ENCODE results near the gene ACVRL1.

ACVRL1 gene

GRCh38 chr12:51907083-51907855, at the start of gene ACVRL1:
ACVRL1 (plus strand) TSS chr12:51907504; CDS start chr12:51912475, 4,971 bp downstream.
- no peak for DNase-seq

GRCh38 chr12:51860986-51861385, 46.3 kb upstream of the ACVRL1 start:
- no peak for DNase-seq

GRCh38 chr12:51862947-51863346, 44.4 kb upstream of the ACVRL1 start:
- DNase-seq = no peak

GRCh38 chr12:51863363-51863932, 43.9 kb upstream of the ACVRL1 start:
- no peak for DNase-seq

- no peak for DNase-seq
Measured at GRCh38 chr12:51863933-51864832, 43.1 kb upstream of the ACVRL1 start.

GRCh38 chr12:51864833-51865670, 42.3 kb upstream of the ACVRL1 start:
- no peak for DNase-seq

- DNase-seq = no peak
Measured at GRCh38 chr12:51865757-51866270, 41.5 kb upstream of the ACVRL1 start.

GRCh38 chr12:51866324-51866723, 41.0 kb upstream of the ACVRL1 start:
- DNase-seq = no peak

GRCh38 chr12:51866762-51867161, 40.5 kb upstream of the ACVRL1 start:
- no peak for DNase-seq

GRCh38 chr12:51867371-51867770, 39.9 kb upstream of the ACVRL1 start:
- DNase-seq = no peak

- no peak for DNase-seq
Measured at GRCh38 chr12:51867796-51868428, 39.4 kb upstream of the ACVRL1 start.

GRCh38 chr12:51868821-51869495, 38.3 kb upstream of the ACVRL1 start:
- DNase-seq = no peak

- no peak for DNase-seq
Measured at GRCh38 chr12:51869496-51869865, 37.8 kb upstream of the ACVRL1 start.

GRCh38 chr12:51869931-51870330, 37.4 kb upstream of the ACVRL1 start:
- DNase-seq = no peak

- DNase-seq = no peak
Measured at GRCh38 chr12:51870504-51870903, 36.8 kb upstream of the ACVRL1 start.

GRCh38 chr12:51871126-51871525, 36.2 kb upstream of the ACVRL1 start:
- no peak for DNase-seq

GRCh38 chr12:51871918-51872688, 35.2 kb upstream of the ACVRL1 start:
- no peak for DNase-seq

- DNase-seq = no peak
Measured at GRCh38 chr12:51872689-51872981, 34.7 kb upstream of the ACVRL1 start.

GRCh38 chr12:51873251-51873994, 33.9 kb upstream of the ACVRL1 start:
- no peak for DNase-seq

GRCh38 chr12:51874000-51874399, 33.3 kb upstream of the ACVRL1 start:
- DNase-seq = no peak
